ENCODE results near the gene CLRN1. TPM values are rescaled to one million over a fixed set of nuclear protein-coding genes. Genes with fewer than 3 reads are reported as not detected.
"Not testable (repeated sequence)": the region's sequence is repeated elsewhere in the genome, so short reads cannot be mapped to it uniquely, and the experiment has no call there.

Gene CLRN1
- total and polyA plus RNA-seq, 9 of the 15 experiments (the other 6 are each of a cell fraction or from before 2014, with no cell fraction given) = not detected

- Histone ChIP-seq H3K4me3 (no peak overlapping the region), H3K9ac (ENCODE audit: insufficient read depth in 1 of 2, low read depth in 2 of 2, low read length in 2 of 2) (no peak overlapping the region), H3K9me3 (replicated peaks; ENCODE audit: control insufficient read depth, insufficient read depth, low read depth, low read length) (no peaks in the 10 kb centered on the region), H3K27me3 (ENCODE audit: control insufficient read depth in 2 of 2, insufficient read depth in 2 of 2, low read length in 2 of 2) (no peaks in the 10 kb centered on the region), H3K9me1 (ENCODE audit: control insufficient read depth, insufficient read depth, low read length) (no peaks in the 10 kb centered on the region), H3K4me2 (ENCODE audit: insufficient read depth, low read length) (no peak overlapping the region), H4K20me1 (replicated peaks; ENCODE audit: control insufficient read depth, insufficient read depth, low read length) (no peaks in the 10 kb centered on the region), H3K27ac (ENCODE audit: extremely low read depth, low read depth, low read length) (no peak overlapping the region), H3K79me2 (ENCODE audit: control insufficient read depth, insufficient read depth, low read length) (no peaks in the 10 kb centered on the region), H3K4me1 (replicated peaks in 1 of 2; ENCODE audit: control insufficient read depth in 2 of 2, insufficient read depth in 2 of 2, low read length in 2 of 2) (no peaks in the 10 kb centered on the region), H2AFZ (ENCODE audit: low read depth, low read length) (no peak overlapping the region), H3K36me3 (ENCODE audit: control insufficient read depth, insufficient read depth, low read length) (no peaks in the 10 kb centered on the region)
- no peak for ATAC-seq
- POLR2A ChIA-PET = interaction anchor here (0.8 kb wide), 1 partner anchor 10 kb away, joined by 3 read pairs; no protein-coding TSS in a partner anchor
- CTCF ChIA-PET (ENCODE audit: low intra/inter-chr PET ratio) = interaction anchor here (0.6 kb wide), 1 partner anchor 22 kb away, joined by 3 read pairs; no protein-coding TSS in a partner anchor
- intact Hi-C loops (cut with micrococcal nuclease) (no loop called here), in situ Hi-C loops (cut with MboI) (no loop called here)
- no TSS peak for BruUV-seq (replicated peaks)
- WGBS (ENCODE audit: insufficient coverage, low coverage, missing lambda C conversion rate) = 0% methylated on average over 2 of the region's 2 CpGs
- FAIRE-seq = no peak
- TF ChIP-seq DACH1 (IDR thresholded peaks at IDR 0.05; ENCODE audit: partially characterized antibody) (no peak), ZBTB43 (CRISPR knock-in tag; IDR thresholded peaks at IDR 0.05) (no peak), HIVEP1 (CRISPR knock-in tag; IDR thresholded peaks at IDR 0.05) (no peak)
- DNase-seq (ENCODE audit: extremely low read depth in 1 of 4, low spot score in 3 of 4) = no peak
Measured at GRCh38 chr3:150989208-150989607, 16.7 kb upstream of the CLRN1 start.

- H3K4me2 ChIP-seq (ENCODE audit: insufficient read depth, low read length); H3K36me3 ChIP-seq (ENCODE audit: control insufficient read depth, insufficient read depth, low read length); H3K4me1 ChIP-seq (replicated peaks in 1 of 2; ENCODE audit: control insufficient read depth in 2 of 2, insufficient read depth in 2 of 2, low read length in 2 of 2); ATAC-seq; in situ Hi-C loops (cut with MboI); H3K27me3 ChIP-seq (ENCODE audit: control insufficient read depth in 2 of 2, insufficient read depth in 2 of 2, low read length in 2 of 2); H3K27ac ChIP-seq (ENCODE audit: extremely low read depth, low read depth, low read length); BruUV-seq (replicated peaks); H3K9ac ChIP-seq (ENCODE audit: insufficient read depth in 1 of 2, low read depth in 2 of 2, low read length in 2 of 2); H4K20me1 ChIP-seq (replicated peaks; ENCODE audit: control insufficient read depth, insufficient read depth, low read length); H2AFZ ChIP-seq (ENCODE audit: low read depth, low read length); H3K4me3 ChIP-seq; H3K79me2 ChIP-seq (ENCODE audit: control insufficient read depth, insufficient read depth, low read length); H3K9me1 ChIP-seq (ENCODE audit: control insufficient read depth, insufficient read depth, low read length); H3K9me3 ChIP-seq (replicated peaks; ENCODE audit: control insufficient read depth, insufficient read depth, low read depth, low read length); intact Hi-C loops (cut with micrococcal nuclease); DNase-seq (ENCODE audit: extremely low read depth in 1 of 4, low spot score in 3 of 4); FAIRE-seq: not testable (repeated sequence)
- POLR2A ChIA-PET = interaction anchor here (0.6 kb wide), 1 partner anchor 434 kb away, joined by 3 read pairs; no protein-coding TSS in a partner anchor
- CTCF ChIA-PET (ENCODE audit: low intra/inter-chr PET ratio) = interaction anchor here (0.6 kb wide), 1 partner anchor 21 kb away, joined by 3 read pairs; no protein-coding TSS in a partner anchor
- WGBS (ENCODE audit: insufficient coverage, low coverage, missing lambda C conversion rate) = 0% methylated on average over 1 of the region's 1 CpG
Measured at GRCh38 chr3:150988395-150988794, 15.9 kb upstream of the CLRN1 start.

Measured in K562 (cell line).